K562 (cell line): Measurements from ENCODE around the gene OR10G8. TPM values are rescaled to one million over a fixed set of nuclear protein-coding genes. Genes with fewer than 3 reads are reported as not detected.

Experiments
- CUX1 ChIP-seq: fragments of 200-800 bp; sonication (Bioruptor generic); IDR thresholded peaks from 2 replicates; pipeline ENCODE4 v1.6.1; 2016; ENCODE audit warnings: missing genetic modification characterization, missing compliant biosample characterization
- GTF2F1 ChIP-seq: IDR thresholded peaks from 2 replicates; pipeline ENCODE4 v1.6.1; 2011; ENCODE audit warnings: low read depth, low read length, improper control_type of control experiment
- polyA plus RNA-seq, 8 experiments: library from polyadenylated mRNA; depleted of rRNA in 4 of 8; stranded (reverse) in 5 of 8; unstranded in 3 of 8; fragments of >200 nt; fragmentation: Nextera tagmentation in 2 of 8; fragmentation: Illumina TruSeq in 1 of 8; extraction: Ambion mirVana in 2 of 8; extraction: Trizol in 1 of 8; gene quantifications; 2 replicates each; pipeline versions ENCODE4 v1.2.1 to v1.2.3, GENCODE V29; 2011 to 2014; ENCODE audit warnings: inconsistent platforms in 1 of 8, missing spikeins in 1 of 8
- total RNA-seq, 7 experiments: library from RNA; depleted of rRNA in 6 of 7; stranded (reverse); fragments of >200 nt in 6 of 7; fragmentation: Illumina TruSeq in 2 of 7; extraction: Trizol in 2 of 7; gene quantifications; 2 replicates each; pipeline versions ENCODE4 v1.2.1 to v1.2.3, GENCODE V29; 2011 to 2021; ENCODE audit warnings: low replicate concordance in 1 of 7

Gene OR10G8
- total and polyA plus RNA-seq, 9 of the 15 experiments (the other 6 are each of a cell fraction or from before 2014, with no cell fraction given): not detected

GRCh38 chr11:124068601-124069110, 42.1 kb downstream of the OR10G8 start (continued):
- TF ChIP-seq CUX1 (CRISPR knock-in tag) (no peak), GTF2F1 (no peak)
